HG02623 (cell line): Measurements from ENCODE around the gene PPP2R2C.

Experiments
- ATAC-seq: cut with Tn5 transposase; IDR thresholded peaks from one replicate; pipeline ENCODE4 v1.9.1; 2021; ENCODE audit warnings: moderate library complexity; ENCODE audit not compliant: unreplicated experiment

The PPP2R2C gene

DNA sequence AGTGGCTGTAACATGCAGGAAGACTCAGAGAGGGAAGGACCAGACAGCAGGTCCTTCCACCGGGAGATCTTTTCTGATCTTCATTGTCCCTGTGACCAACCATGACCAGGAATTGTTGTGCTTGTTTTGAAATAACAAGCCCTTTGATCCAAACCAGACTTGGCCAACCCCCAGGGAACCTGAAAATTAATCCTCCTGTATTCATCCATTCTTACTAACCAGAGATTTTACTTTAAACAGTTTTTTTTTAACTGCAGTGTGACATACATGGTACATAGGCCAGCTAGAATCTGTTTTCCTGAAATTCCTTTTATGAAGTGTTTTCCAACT is 198.8 kb downstream of the PPP2R2C start:
- ATAC-seq, result no peak

GRCh38 chr4:6272863-6273660 is 199.4 kb downstream of the PPP2R2C start:
- ATAC-seq, result no peak

- no peak for ATAC-seq
Observed at GRCh38 chr4:6271701-6272465, 200.5 kb downstream of the PPP2R2C start.

DNA sequence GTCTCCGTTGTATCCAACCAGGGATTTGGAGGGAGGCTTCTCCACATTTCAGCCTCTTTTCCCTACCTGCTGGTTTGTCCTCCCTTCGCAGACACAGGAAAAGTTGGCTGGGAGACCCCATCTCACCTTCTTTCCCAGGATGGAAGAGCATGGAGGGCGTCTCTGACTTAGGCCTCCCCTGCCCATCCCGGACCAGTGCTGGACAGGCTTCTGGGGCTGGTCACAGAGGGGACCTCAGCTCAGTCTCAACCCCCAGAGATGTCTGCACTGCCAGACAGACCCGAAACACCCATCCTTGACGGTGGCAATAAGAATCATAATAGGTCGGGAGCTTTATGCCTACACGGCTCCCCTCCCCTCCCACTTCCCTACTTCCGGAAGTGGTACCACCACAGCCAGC is 201.2 kb downstream of the PPP2R2C start:
- ATAC-seq, result no peak

- ATAC-seq, result no peak
Observed at GRCh38 chr4:6270636-6271121, 201.7 kb downstream of the PPP2R2C start.
